Measurements from ENCODE around the gene RAB9A.
A peak's percentile ranks its signal among the peaks of the same experiment; 100 is the strongest.

The RAB9A gene

DNA sequence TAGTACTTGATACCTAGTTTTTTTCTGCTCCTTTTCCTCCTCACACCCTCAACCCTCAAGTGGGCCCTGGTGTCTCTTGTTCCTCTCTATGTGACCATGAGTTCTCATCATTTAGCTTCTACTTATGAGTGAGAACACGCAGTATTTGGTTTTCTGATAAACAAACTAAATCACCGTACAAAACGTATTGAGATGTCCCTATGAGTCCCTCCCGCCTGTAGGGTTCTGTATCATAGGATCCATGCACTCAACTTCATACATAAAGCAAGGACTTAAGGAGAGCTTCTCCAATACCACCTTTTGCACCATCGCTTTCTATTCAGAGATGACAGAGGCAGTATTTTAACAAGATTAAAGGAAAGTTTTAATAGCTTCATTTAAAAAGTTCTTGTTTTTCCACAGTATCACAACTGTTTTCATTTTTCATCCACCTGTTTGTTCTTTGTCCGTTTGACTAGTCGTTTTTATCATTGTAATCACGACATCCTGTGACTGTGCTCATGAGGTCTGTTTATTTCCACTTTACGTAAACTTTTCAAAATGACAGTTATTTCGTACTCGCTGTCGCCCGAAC lies 457 bp upstream of the RAB9A start:
- CTCF ChIA-PET = interaction anchor here (1.3 kb wide), 1 partner anchor 42 kb away, joined by 3 read pairs; no protein-coding TSS in a partner anchor
- DNase-seq (ENCODE audit: extremely low spot score) = no peak
- POLR2A ChIA-PET = interaction anchor here (0.8 to 3.3 kb wide), 5 partner anchors 8 to 45 kb away, joined by 3 to 20 read pairs (median 5); partner anchors contain the start of genes OFD1, TCEANC and TRAPPC2
- TF ChIP-seq FOXK2 (IDR thresholded peaks at IDR 0.05) = no peak
- no peak for TF ChIP-seq ZNF384 (IDR thresholded peaks at IDR 0.05)
- TF ChIP-seq L3MBTL2 (conservative IDR thresholded peaks at IDR 0.05) = 0 out of 2 replicates have a peak, but pooled peaks have one; percentile 24
- no peak for TF ChIP-seq SUZ12 (IDR thresholded peaks at IDR 0.05)
- TF ChIP-seq CTBP1 (IDR thresholded peaks at IDR 0.05; ENCODE audit: borderline replicate concordance) = no peak

GRCh38 chrX:13689741-13690211 lies 848 bp downstream of the RAB9A start:
- ChIA-PET POLR2A (interaction anchor here (1.9 to 3.3 kb wide), 2 partner anchors 20 to 44 kb away, joined by 10 to 20 read pairs; partner anchors contain the start of genes OFD1 and TRAPPC2), CTCF (interaction anchor here (0.9 kb wide), 1 partner anchor 183 kb away, joined by 3 read pairs; no protein-coding TSS in a partner anchor)
- no peak for DNase-seq (ENCODE audit: extremely low spot score)
- TF ChIP-seq HDGF (IDR thresholded peaks at IDR 0.05; ENCODE audit: borderline replicate concordance) (no peak), L3MBTL2 (conservative IDR thresholded peaks at IDR 0.05) (peak; percentile 36), ARNT (IDR thresholded peaks at IDR 0.05) (no peak), LEF1 (IDR thresholded peaks at IDR 0.05; ENCODE audit: borderline replicate concordance) (no peak), ELF4 (IDR thresholded peaks at IDR 0.05) (no peak), FOXA1 (IDR thresholded peaks at IDR 0.05) (no peak), NFRKB (IDR thresholded peaks at IDR 0.05) (no peak), CTBP1 (IDR thresholded peaks at IDR 0.05; ENCODE audit: borderline replicate concordance) (no peak), BHLHE40 (IDR thresholded peaks at IDR 0.05; ENCODE audit: borderline replicate concordance) (no peak), TARDBP (IDR thresholded peaks at IDR 0.05) (no peak), ZNF384 (IDR thresholded peaks at IDR 0.05) (peak; percentile 80), SP1 (IDR thresholded peaks at IDR 0.05) (no peak), SUZ12 (IDR thresholded peaks at IDR 0.05) (no peak)
- TF ChIP-seq, protein P1, sequence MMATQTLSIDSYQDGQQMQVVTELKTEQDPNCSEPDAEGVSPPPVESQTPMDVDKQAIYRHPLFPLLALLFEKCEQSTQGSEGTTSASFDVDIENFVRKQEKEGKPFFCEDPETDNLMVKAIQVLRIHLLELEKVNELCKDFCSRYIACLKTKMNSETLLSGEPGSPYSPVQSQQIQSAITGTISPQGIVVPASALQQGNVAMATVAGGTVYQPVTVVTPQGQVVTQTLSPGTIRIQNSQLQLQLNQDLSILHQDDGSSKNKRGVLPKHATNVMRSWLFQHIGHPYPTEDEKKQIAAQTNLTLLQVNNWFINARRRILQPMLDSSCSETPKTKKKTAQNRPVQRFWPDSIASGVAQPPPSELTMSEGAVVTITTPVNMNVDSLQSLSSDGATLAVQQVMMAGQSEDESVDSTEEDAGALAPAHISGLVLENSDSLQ (IDR thresholded peaks at IDR 0.05) = no peak

DNA sequence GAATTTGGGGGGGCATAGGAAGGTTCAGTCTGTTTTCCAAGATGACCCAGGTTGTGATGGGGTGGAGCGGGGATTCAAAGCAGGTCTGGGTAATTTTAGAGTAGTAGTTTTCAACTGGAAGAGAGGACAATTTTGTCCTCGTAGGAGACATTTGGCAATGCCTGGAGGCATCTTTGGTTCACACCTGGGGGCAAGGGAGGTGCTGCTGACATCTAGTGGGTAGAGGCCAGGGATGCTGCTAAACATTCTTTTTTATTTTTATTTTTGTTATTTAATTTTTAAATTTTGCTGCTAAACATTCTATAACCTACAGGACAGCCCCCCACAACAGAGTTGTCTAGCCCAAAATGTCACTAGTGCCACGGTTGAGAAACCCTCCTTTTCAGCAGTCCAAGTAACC lies 1.9 kb downstream of the RAB9A start:
- CTCF ChIA-PET = interaction anchor here (0.9 kb wide), 1 partner anchor 184 kb away, joined by 3 read pairs; no protein-coding TSS in a partner anchor
- POLR2A ChIA-PET = interaction anchor here (1.0 kb wide), 2 partner anchors 38 to 44 kb away, joined by 3 to 4 read pairs; partner anchors contain the start of genes OFD1, TCEANC and TRAPPC2
- no peak for DNase-seq (ENCODE audit: extremely low spot score)
- no peak for TF ChIP-seq BHLHE40 (IDR thresholded peaks at IDR 0.05; ENCODE audit: borderline replicate concordance)
- TF ChIP-seq HDGF (IDR thresholded peaks at IDR 0.05; ENCODE audit: borderline replicate concordance) = no peak
- no peak for TF ChIP-seq ARNT (IDR thresholded peaks at IDR 0.05)
- TF ChIP-seq FOXK2 (IDR thresholded peaks at IDR 0.05) = no peak
- no peak for TF ChIP-seq SUZ12 (IDR thresholded peaks at IDR 0.05)
- no peak for TF ChIP-seq ELF4 (IDR thresholded peaks at IDR 0.05)

GRCh38 chrX:13691841-13692371 lies 3.0 kb downstream of the RAB9A start:
- no peak for TF ChIP-seq HDGF (IDR thresholded peaks at IDR 0.05; ENCODE audit: borderline replicate concordance)
- TF ChIP-seq, protein P1 (IDR thresholded peaks at IDR 0.05) = peak; percentile 72
- DNase-seq (ENCODE audit: extremely low spot score) = no peak
- ChIA-PET POLR2A (interaction anchor here (0.6 to 1.3 kb wide), 2 partner anchors 11 to 23 kb away, joined by 3 read pairs; no protein-coding TSS in a partner anchor), CTCF (no interaction called here)

DNA sequence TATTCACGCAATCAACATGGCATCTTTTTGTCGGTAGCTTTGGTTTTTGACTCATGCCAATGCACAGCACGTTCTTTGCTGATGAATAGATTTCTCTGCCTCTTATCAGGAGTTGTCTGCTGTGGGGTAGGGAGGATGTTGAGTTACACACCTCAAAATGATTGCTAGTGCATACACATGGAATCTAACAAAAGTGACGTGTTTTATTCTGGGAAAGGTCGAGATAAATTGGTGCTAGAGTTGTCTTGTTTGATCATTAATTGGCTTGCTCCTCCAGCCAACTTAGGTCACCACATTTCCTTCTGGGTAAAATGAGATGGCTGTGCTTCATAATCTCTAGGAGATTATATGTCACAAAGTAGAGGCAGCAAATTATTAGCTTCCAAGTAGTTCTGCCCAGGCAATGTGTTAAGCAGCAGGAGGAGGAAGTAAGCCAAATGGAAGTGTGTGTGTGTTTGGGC lies 3.9 kb downstream of the RAB9A start:
- POLR2A ChIA-PET = interaction anchor here (4.7 kb wide), 1 partner anchor 42 kb away, joined by 26 read pairs; the partner anchor contains the start of genes OFD1 and TRAPPC2

More for the DNA sequence above, 3.9 kb downstream of the RAB9A start:
- CTCF ChIA-PET = interaction anchor here (0.7 kb wide), 1 partner anchor 484 kb away, joined by 3 read pairs; no protein-coding TSS in a partner anchor
- DNase-seq (ENCODE audit: extremely low spot score) = no peak
- TF ChIP-seq ELF4 (IDR thresholded peaks at IDR 0.05) (no peak), CTBP1 (IDR thresholded peaks at IDR 0.05; ENCODE audit: borderline replicate concordance) (no peak), FOXA1 (IDR thresholded peaks at IDR 0.05) (no peak), ARNT (IDR thresholded peaks at IDR 0.05) (no peak), NFRKB (IDR thresholded peaks at IDR 0.05) (no peak), TARDBP (IDR thresholded peaks at IDR 0.05) (no peak), FOXM1 (IDR thresholded peaks at IDR 0.05; ENCODE audit: borderline replicate concordance) (no peak), L3MBTL2 (conservative IDR thresholded peaks at IDR 0.05) (no peak), SUZ12 (IDR thresholded peaks at IDR 0.05) (no peak), FOXK2 (IDR thresholded peaks at IDR 0.05) (no peak), LEF1 (IDR thresholded peaks at IDR 0.05; ENCODE audit: borderline replicate concordance) (no peak), HDGF (IDR thresholded peaks at IDR 0.05; ENCODE audit: borderline replicate concordance) (no peak), SP1 (IDR thresholded peaks at IDR 0.05) (no peak), ZNF384 (IDR thresholded peaks at IDR 0.05) (no peak), BHLHE40 (IDR thresholded peaks at IDR 0.05; ENCODE audit: borderline replicate concordance) (no peak)
- TF ChIP-seq, protein P1 (IDR thresholded peaks at IDR 0.05) = no peak

All from HEK293T (cell line).